Thyroid gland (tissue), 4 donors: ENCODE measurements around the gene PRAMEF12. TPM values are rescaled to one million over a fixed set of nuclear protein-coding genes. Genes with fewer than 3 reads are reported as not detected.

Source experiments
- DNase-seq, 2 donors: peaks; one replicate each; pipeline ENCODE4 v3.0.0-alpha.2; 2019
- H3K27ac ChIP-seq, 3 donors: fragments of 200-600 bp; sonication (generic); 1 replicate in 2 of 3; 2 replicates in 1 of 3; pipeline ENCODE4 v1.5.1; 2016 to 2019; ENCODE audit warnings: mild to moderate bottlenecking in 1 of 3, moderate library complexity in 1 of 3
- H3K27me3 ChIP-seq: fragments of 200-600 bp; sonication (generic); one replicate; pipeline ENCODE4 v1.5.1; 2019
- H3K36me3 ChIP-seq, 2 donors: fragments of 200-600 bp; sonication (generic); one replicate each; pipeline ENCODE4 v1.5.1; 2016 to 2019
- H3K4me1 ChIP-seq, 2 donors: fragments of 200-600 bp; sonication (generic); one replicate each; pipeline ENCODE4 v1.5.1; 2017 to 2019
- H3K4me3 ChIP-seq, 3 donors: fragments of 200-600 bp; sonication (generic); replicated peaks in 1 of 3; 1 replicate in 2 of 3; 2 replicates in 1 of 3; pipeline ENCODE4 v1.5.1; 2016; ENCODE audit warnings: mild to moderate bottlenecking in 1 of 3
- H3K9me3 ChIP-seq: fragments of 200-600 bp; sonication (generic); one replicate; pipeline ENCODE4 v1.5.1; 2017
- CTCF ChIP-seq, 6 experiments: fragments of 200-600 bp in 3 of 6; fragments of 450-650 bp in 3 of 6; sonication (generic) in 3 of 6; IDR thresholded peaks; one replicate each; pipeline ENCODE4 v1.5.1; 2016 to 2019; ENCODE audit warnings: antibody characterized with exemption in 6 of 6, mild to moderate bottlenecking in 2 of 6, inconsistent platforms in 1 of 6, moderate library complexity in 1 of 6
- POLR2A ChIP-seq, 2 donors: fragments of 450-650 bp; IDR thresholded peaks; one replicate each; pipeline ENCODE4 v1.6.1; 2017; ENCODE audit warnings: antibody characterized with exemption in 2 of 2, mild to moderate bottlenecking in 2 of 2, moderate library complexity in 1 of 2
- WGBS, 2 donors: methylation state at CpG; one replicate each; pipeline ENCODE4 v1.1.5; 2017; 5-methylcytosine and 5-hydroxymethylcytosine counted together
- intact Hi-C: fragments of 100-400 bp; cut with DNase I; formaldehyde crosslinking; loops from one replicate; pipeline ENCODE4 v1.15.1; 2023
- total RNA-seq, 4 donors: library from RNA; depleted of rRNA; stranded (reverse); fragments of >200 nt; gene quantifications; one replicate each; pipeline ENCODE4 v1.2.3, GENCODE V29; 2016

The PRAMEF12 gene
- total RNA-seq, 4 donors from 2014 or later, result not detected

DNA sequence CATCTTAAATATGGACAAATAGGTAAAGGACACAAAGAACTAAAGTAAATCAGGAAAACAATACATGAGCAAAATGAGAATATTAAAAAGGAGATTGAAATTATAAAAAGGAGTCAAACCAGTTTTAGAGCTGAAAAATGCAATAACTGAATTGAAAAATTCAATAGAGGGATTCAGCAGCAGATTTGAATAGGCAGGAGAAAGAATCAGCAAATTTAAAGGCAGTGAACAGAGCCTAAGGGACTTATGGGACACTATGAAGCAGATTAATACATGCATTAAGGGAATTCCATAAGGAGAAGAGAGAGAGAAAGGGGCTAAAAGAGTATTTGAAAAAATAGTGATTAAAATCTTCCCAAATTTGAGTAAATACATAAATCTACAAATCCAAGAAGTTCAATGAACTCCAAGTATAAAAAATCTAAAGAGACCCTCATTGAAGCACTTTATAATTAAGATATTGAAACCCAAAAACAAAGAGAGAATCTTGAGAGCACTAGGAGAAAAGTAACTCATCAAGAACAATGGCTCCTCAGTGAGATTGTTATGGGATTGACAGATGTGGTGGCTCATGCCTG is 24.7 kb upstream of the PRAMEF12 start:
- intact Hi-C loops, result no loop called here
- TF ChIP-seq CTCF (IDR thresholded peaks at IDR 0.05) (no peak), POLR2A (IDR thresholded peaks at IDR 0.05) (no peak)
- H3K27me3 ChIP-seq, result no peaks in the 10 kb centered on the region
- no peak overlapping the region for H3K4me3 ChIP-seq
- H3K9me3 ChIP-seq, result no peaks in the 10 kb centered on the region
- no peaks in the 10 kb centered on the region for H3K4me1 ChIP-seq
- no peak overlapping the region for H3K27ac ChIP-seq
- no peaks in the 10 kb centered on the region for H3K36me3 ChIP-seq
- no peak for DNase-seq

- Histone ChIP-seq H3K4me1 (no peaks in the 10 kb centered on the region), H3K9me3 (no peaks in the 10 kb centered on the region), H3K36me3 (no peaks in the 10 kb centered on the region), H3K4me3 (no peak overlapping the region), H3K27me3 (no peaks in the 10 kb centered on the region), H3K27ac (no peak overlapping the region)
- intact Hi-C loops, result no loop called here
- TF ChIP-seq POLR2A (IDR thresholded peaks at IDR 0.05), result no peak
- no peak for DNase-seq
- 86 to 87% methylated on average over 4 of the region's 4 CpGs for WGBS, 2 donors
These were observed 18.8 kb upstream of the PRAMEF12 start for GRCh38 chr1:12754738-12755137.

- no peak overlapping the region for H3K27ac ChIP-seq
- no peaks in the 10 kb centered on the region for H3K27me3 ChIP-seq
- 72 to 76% methylated on average over 2 of the region's 2 CpGs for WGBS, 2 donors
- H3K9me3 ChIP-seq, result no peaks in the 10 kb centered on the region
- H3K4me1 ChIP-seq, result no peaks in the 10 kb centered on the region
- no peak overlapping the region for H3K4me3 ChIP-seq
- H3K36me3 ChIP-seq, result no peaks in the 10 kb centered on the region
- intact Hi-C loops, result no loop called here
- TF ChIP-seq CTCF (IDR thresholded peaks at IDR 0.05) (no peak), POLR2A (IDR thresholded peaks at IDR 0.05) (no peak)
- no peak for DNase-seq
These were observed 17.3 kb upstream of the PRAMEF12 start for GRCh38 chr1:12756273-12756672.

GRCh38 chr1:12756768-12757413 is 16.6 kb upstream of the PRAMEF12 start:
- Histone ChIP-seq H3K36me3 (no peaks in the 10 kb centered on the region), H3K27me3 (no peaks in the 10 kb centered on the region), H3K9me3 (no peaks in the 10 kb centered on the region), H3K27ac (no peak overlapping the region), H3K4me3 (no peak overlapping the region), H3K4me1 (no peaks in the 10 kb centered on the region)
- intact Hi-C loops, result no loop called here
- TF ChIP-seq CTCF (IDR thresholded peaks at IDR 0.05) (no peak), POLR2A (IDR thresholded peaks at IDR 0.05) (no peak)
- 71 to 84% methylated on average over 6 of the region's 6 CpGs for WGBS, 2 donors
- DNase-seq, result no peak

DNA sequence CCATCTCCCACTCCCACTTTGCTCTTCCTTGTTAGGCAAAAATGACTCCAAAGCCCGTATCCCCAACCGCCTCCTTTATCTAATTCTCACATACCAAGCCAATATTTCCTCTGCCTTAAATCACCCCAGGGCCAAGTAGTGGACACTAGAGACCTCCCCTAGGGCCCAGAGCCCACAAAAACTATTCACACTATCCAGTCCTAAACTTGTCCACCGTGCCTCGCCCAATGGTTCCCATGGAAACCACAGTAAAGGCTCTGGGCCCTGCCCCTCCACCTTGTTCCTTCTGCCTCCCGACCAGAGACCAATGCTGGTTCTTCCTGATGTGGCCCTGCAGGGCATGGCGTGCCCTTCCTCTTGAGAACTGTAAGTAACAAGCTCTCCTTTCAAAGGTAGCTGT is 15.7 kb upstream of the PRAMEF12 start:
- H3K4me3 ChIP-seq, result no peak overlapping the region
- intact Hi-C loops, result no loop called here
- no peak for DNase-seq

More for the DNA sequence above, 15.7 kb upstream of the PRAMEF12 start:
- WGBS, 2 donors, result 81% methylated on average over 6 of the region's 6 CpGs
- Histone ChIP-seq H3K9me3 (no peaks in the 10 kb centered on the region), H3K27me3 (no peaks in the 10 kb centered on the region), H3K36me3 (no peaks in the 10 kb centered on the region), H3K27ac (no peak overlapping the region), H3K4me1 (no peaks in the 10 kb centered on the region)
- TF ChIP-seq POLR2A (IDR thresholded peaks at IDR 0.05), result no peak
- no peak for TF ChIP-seq CTCF (IDR thresholded peaks at IDR 0.05)
